ENCODE data around the gene POLR1C.
"Not testable (repeated sequence)": the region's sequence is repeated elsewhere in the genome, so short reads cannot be mapped to it uniquely, and the experiment has no call there.

Gene POLR1C

DNA sequence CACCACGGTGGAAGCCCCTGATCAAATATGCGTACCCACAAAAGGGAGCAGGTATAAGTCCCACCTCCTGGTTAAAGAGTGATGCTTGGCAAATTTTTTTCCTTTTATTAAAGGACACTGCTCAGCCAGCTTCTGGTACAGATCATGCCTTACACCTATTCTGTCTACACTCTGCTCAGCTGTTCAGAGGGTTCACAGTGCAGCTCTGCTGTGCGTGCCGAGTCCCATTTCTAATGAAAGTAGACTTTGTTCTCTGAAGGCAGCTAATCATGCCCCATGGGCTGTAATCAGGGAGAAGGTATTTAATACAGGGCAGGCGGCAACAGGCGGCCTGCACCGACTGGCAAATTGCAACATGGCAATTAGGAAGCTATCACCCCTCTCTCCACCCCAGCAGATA lies 23.1 kb upstream of the POLR1C start:
- DNase-seq = no peak

GRCh38 chr6:43494321-43494720 lies 22.6 kb upstream of the POLR1C start:
- DNase-seq = no peak

DNA sequence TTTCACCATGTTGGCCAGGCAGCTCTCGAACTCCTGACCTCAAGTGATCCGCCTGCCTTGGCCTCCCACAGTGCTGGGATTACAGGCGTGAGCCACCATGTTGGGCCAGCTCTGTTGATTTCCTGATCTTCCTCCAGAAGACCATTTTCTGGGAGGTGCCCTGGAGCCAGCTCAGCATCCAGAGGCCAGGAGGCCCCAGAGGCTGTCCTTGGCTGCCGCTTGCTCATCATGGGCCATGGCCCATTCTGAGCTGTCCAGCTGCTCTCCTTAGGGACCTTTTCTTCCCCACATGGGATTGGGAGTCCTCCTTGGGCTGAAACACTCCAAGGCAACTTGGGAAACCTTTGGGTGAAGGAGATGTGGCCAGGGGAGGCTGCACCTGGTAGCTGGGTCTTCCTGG lies 22.1 kb upstream of the POLR1C start:
- DNase-seq = no peak

DNA sequence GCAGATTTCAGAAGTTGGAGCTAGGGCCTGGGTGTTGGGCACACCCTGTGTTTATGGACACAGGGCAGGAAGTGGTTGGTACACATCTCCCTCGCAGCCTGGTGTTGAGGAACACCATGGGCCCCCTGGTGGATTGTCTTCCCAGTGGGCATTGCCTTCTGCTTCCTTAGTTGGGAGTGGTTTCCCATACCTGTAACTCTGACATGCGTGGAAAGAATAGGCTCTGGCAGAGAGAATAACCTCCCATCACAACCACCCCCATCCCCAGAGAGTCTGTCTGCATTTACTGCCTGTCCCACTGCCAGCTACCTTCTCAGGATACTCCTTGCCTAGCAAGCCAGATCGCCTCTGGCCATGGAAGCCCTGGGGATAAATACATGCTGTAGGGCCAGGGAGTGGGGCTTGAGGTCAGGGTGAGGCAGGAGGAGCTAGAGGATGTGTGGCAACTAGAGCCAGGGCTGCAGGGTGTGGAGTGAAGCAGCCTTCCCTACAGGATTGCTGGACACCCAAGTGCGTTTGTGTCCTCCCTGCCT lies 21.4 kb upstream of the POLR1C start:
- DNase-seq = no peak

DNA sequence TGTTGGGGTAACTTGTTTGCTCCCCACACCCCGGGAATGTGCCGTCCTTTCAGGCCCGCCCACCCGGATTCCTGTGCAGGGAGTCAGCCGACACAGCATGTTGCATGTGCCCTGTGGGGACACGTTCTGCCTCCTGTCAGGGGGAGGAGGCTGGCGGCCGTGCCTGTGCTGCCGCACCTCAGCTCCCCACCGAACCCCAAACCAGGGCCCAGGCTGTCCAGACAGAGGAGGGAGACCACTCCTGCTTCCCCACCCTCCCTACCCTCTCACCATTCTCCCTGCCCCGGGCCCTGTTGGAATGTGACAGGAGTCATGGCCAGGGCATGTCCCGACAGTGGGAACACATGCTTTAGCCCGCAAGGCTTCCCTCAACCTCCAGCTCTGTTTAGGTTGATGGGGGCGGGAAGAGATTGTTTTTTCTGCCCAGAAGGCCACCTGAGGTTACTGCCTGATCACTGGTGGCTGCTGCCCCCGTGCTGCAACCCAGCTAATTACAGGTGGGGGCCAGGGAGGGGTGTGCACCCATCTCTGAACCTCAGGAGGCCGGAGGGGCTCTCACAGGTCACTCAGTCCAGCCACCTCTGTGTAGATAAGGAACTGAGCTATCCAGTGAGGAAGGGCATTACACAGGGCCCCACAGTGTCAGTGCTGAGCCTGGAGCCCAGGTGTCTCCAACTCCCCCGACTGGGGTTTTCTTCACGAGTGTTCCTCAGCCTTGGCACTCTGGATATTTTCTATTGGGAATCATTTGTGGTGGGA lies 20.3 kb upstream of the POLR1C start:
- no peak for DNase-seq

- no peak for DNase-seq
Observed at GRCh38 chr6:43497129-43497396, 19.8 kb upstream of the POLR1C start.

DNA sequence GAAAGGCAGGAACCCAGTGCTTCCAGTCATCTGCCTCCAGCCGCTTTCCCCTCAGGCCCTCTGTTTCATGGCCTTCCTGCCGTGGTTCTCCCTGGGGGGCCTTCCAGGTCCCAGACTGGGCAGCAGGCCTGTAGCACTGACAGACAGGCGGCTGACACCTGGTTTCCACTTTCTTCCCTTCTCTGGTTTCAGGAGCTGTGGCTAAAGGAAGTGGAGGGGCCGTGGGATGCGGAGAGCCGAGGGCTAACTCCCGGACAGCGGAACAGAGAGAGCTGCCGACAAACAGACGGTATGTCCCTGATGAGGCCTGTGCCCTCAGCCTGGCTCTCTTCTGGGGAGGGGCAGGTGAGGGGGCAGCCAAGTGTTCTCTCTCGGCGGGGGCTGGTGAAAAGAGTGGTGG lies 19.2 kb upstream of the POLR1C start:
- no peak for DNase-seq

GRCh38 chr6:43498291-43498690 lies 18.6 kb upstream of the POLR1C start:
- DNase-seq = not testable (repeated sequence)

GRCh38 chr6:43499028-43499815 lies 17.7 kb upstream of the POLR1C start:
- DNase-seq = no peak

- no peak for DNase-seq
Observed at GRCh38 chr6:43500921-43501320, 16.0 kb upstream of the POLR1C start.

DNA sequence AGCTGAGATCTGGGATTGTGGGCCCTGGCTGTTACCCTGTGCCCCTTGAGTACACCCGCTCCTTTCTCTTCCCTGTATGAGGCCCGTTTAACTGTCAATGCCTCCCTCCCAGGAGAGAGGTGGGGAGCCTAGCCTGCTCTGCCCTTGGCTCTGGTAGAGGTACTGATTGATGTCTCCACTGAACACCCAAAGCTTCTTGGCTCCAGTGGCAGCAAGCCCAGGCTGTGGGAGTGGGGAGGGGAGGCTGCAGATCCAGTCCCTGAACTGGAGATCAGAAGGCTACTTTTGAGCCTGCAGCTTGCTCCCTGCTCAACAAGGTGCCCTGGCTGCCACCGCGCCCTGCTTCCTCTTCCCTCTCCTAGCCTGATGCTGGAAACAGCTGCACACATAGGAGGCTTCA lies 14.2 kb upstream of the POLR1C start:
- DNase-seq = no peak

DNA sequence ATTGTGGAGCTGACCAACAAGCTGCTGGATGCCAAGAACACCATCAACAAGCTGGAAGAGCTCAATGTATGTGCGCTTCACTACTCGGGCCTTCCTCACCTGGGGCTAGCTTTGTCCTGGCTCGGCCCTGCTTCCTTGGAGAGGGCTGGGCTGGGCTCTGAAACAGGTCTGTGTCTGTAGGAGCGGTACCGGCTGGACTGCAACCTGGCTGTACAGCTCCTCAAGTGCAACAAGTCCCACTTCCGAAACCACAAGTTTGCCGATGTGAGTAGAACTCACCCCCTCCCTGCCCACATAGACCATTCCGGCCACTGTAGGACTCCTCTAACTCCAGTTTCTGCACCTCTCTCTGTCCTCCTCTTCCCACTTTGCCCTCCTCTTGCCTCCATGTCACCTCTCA lies 13.4 kb upstream of the POLR1C start:
- no peak for DNase-seq

- no peak for DNase-seq
Observed at GRCh38 chr6:43504756-43505593, 11.9 kb upstream of the POLR1C start.

- DNase-seq = no peak
Observed at GRCh38 chr6:43505718-43506117, 11.2 kb upstream of the POLR1C start.

GRCh38 chr6:43506171-43506570 lies 10.7 kb upstream of the POLR1C start:
- DNase-seq = no peak

GRCh38 chr6:43506667-43507471 lies 10.0 kb upstream of the POLR1C start:
- DNase-seq = peak; percentile 18

- DNase-seq = no peak
Observed at GRCh38 chr6:43508481-43509141, 8.3 kb upstream of the POLR1C start.

- no peak for DNase-seq
Observed at GRCh38 chr6:43509142-43509983, 7.5 kb upstream of the POLR1C start.

DNA sequence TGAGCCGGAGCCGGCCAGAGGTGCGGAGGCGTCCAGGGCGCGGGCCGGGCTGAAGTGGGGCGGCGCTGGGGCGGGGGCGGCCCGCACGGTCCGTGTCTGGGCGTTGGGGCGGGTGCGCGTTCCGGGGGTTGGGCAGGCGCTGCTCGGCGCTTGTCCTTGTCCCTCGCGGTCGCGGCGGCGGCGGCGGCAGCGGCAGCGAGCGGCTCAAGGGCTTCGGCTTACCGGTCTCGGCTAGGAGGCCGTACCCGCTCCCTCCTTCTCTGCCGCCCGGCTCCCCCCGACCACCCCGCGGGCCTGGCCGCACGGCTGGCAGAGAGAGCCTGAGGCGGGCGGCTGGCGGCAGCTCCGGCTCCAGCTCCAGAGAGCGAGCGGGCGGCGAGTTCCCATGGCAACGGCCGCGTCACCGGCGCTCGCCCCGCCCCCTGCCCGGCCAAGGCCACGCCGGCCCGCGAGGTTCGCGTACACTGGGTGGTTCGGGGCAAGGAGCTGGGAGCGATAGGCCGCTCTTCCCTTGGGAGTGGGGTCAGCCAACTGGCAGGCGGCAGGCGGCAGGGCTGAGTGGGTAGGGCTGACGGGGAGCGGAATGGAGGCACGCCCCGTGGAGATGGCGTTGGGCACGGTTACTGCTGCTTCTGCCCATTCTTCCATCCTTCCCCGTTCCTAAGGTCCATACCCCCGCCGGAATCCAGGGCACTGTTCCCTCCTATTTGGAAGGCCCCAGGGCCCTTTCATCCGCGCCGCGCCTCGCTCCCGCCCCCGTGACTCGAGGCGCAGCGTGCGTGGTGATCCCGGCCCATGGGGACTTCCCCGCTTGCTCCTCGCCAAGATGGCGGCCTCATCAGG lies 6.7 kb upstream of the POLR1C start, which contains the start of gene LRRC73:
TSS of gene LRRC73 (minus strand) at position 363 of the 843 bp plus-strand sequence. CDS start 561 bp downstream, outside the sequence.
- peak; percentile 58 for DNase-seq

DNA sequence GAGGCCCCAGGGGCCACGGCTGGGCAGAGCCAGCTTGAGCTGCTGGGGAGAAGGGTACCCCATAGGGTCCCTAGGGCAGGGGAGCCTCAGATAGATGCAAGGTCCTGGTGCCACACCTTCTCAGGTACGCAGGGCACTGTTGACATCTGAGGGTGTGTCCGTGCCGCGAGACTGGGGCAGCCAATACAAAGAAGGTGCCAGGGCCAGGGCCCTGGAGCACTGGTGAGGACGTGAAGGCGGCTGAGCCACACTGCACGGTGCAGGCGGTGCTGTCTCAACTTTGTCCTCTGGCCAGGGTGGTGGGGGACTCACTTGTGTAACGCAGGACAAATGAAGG lies 6.1 kb upstream of the POLR1C start:
- no peak for DNase-seq
